NCI-H345 (cell line): Measurements from ENCODE around the gene LRRFIP2.
"Not testable (repeated sequence)": the region's sequence is repeated elsewhere in the genome, so short reads cannot be mapped to it uniquely, and the experiment has no call there.

ENCODE experiments used
- DNase-seq: peaks from one replicate; lab custom pipeline; 2025; lab: John Stamatoyannopoulos, UW

The LRRFIP2 gene

GRCh38 chr3:37174532-37175126, at the start of gene LRRFIP2:
TSS of gene LRRFIP2 (minus strand) at chr3:37174582. CDS start at chr3:37148983, 25,599 bp downstream.
- no peak for DNase-seq

- no peak for DNase-seq
Observed at GRCh38 chr3:37223576-37223975, 49.2 kb upstream of the LRRFIP2 start.

- no peak for DNase-seq
Observed at GRCh38 chr3:37223141-37223558, 48.8 kb upstream of the LRRFIP2 start.

GRCh38 chr3:37222542-37222941, 48.2 kb upstream of the LRRFIP2 start:
- not testable (repeated sequence) for DNase-seq

GRCh38 chr3:37221407-37221806, 47.0 kb upstream of the LRRFIP2 start:
- no peak for DNase-seq

- DNase-seq, result peak; percentile 3
Observed at GRCh38 chr3:37219266-37219665, 44.9 kb upstream of the LRRFIP2 start.

- DNase-seq, result peak; percentile 38
Observed at GRCh38 chr3:37218206-37218605, 43.8 kb upstream of the LRRFIP2 start.

GRCh38 chr3:37217098-37217849, 42.9 kb upstream of the LRRFIP2 start:
- no peak for DNase-seq

GRCh38 chr3:37216597-37217097, 42.3 kb upstream of the LRRFIP2 start:
- no peak for DNase-seq

GRCh38 chr3:37214076-37214475, 39.7 kb upstream of the LRRFIP2 start:
- DNase-seq, result no peak

- no peak for DNase-seq
Observed at GRCh38 chr3:37210230-37210629, 35.8 kb upstream of the LRRFIP2 start.

GRCh38 chr3:37208576-37208975, 34.2 kb upstream of the LRRFIP2 start:
- DNase-seq, result not testable (repeated sequence)

- DNase-seq, result not testable (repeated sequence)
Observed at GRCh38 chr3:37208008-37208407, 33.6 kb upstream of the LRRFIP2 start.

GRCh38 chr3:37206041-37206440, 31.7 kb upstream of the LRRFIP2 start:
- DNase-seq, result not testable (repeated sequence)

- no peak for DNase-seq
Observed at GRCh38 chr3:37204314-37204713, 29.9 kb upstream of the LRRFIP2 start.

GRCh38 chr3:37202035-37202434, 27.7 kb upstream of the LRRFIP2 start:
- DNase-seq, result no peak

GRCh38 chr3:37200141-37200540, 25.8 kb upstream of the LRRFIP2 start:
- no peak for DNase-seq

GRCh38 chr3:37198996-37199395, 24.6 kb upstream of the LRRFIP2 start:
- DNase-seq, result no peak

- no peak for DNase-seq
Observed at GRCh38 chr3:37198547-37198946, 24.2 kb upstream of the LRRFIP2 start.

- no peak for DNase-seq
Observed at GRCh38 chr3:37197810-37198371, 23.5 kb upstream of the LRRFIP2 start.

- no peak for DNase-seq
Observed at GRCh38 chr3:37194533-37194932, 20.2 kb upstream of the LRRFIP2 start.

- no peak for DNase-seq
Observed at GRCh38 chr3:37190667-37191066, 16.3 kb upstream of the LRRFIP2 start.

GRCh38 chr3:37189109-37189508, 14.7 kb upstream of the LRRFIP2 start:
- DNase-seq, result no peak
